OCI-M2 (cell line): ENCODE results near the gene CAVIN2.

Source experiments
- DNase-seq: peaks from one replicate; lab custom pipeline; 2025; ENCODE audit not compliant: unreplicated experiment; lab: John Stamatoyannopoulos, UW

The CAVIN2 gene, protein sequence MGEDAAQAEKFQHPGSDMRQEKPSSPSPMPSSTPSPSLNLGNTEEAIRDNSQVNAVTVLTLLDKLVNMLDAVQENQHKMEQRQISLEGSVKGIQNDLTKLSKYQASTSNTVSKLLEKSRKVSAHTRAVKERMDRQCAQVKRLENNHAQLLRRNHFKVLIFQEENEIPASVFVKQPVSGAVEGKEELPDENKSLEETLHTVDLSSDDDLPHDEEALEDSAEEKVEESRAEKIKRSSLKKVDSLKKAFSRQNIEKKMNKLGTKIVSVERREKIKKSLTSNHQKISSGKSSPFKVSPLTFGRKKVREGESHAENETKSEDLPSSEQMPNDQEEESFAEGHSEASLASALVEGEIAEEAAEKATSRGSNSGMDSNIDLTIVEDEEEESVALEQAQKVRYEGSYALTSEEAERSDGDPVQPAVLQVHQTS

DNA sequence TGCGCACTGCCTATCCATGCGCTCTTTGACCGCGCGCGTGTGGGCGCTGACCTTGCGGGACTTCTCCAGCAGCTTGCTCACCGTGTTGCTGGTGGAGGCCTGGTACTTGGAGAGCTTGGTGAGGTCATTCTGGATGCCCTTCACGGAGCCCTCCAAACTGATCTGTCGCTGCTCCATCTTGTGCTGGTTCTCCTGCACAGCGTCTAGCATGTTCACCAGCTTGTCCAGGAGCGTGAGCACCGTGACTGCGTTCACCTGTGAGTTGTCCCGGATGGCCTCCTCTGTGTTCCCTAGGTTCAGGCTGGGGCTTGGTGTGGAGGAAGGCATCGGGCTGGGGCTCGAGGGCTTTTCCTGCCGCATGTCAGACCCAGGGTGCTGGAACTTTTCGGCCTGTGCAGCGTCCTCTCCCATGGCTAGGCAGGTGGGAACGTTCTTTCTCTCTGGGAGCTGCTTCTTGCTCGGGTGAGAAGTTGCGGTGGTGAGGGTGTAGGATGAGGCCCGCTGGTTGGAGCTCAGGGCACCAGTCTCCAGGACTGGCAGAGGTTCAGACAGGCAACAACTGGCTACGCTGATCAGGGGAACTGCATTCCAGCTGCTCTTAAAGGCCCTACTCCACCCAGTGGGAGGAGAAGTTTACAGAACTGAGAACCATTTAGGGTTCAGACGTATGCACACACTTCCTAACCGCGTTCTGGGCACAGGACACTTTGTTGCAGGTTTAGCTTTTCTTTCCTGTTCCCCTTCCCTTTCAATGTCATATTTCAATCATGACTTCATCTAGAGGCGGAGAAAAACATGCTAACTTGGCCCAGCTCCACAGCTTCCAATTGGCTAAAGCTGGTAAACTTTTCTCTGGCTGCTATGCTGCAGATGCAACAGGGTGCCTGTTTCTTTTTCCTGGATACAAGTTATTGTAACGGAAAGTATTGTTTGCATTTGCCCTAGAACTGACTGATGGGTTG, at the start of gene CAVIN2:
Gene CAVIN2, minus strand, starts transcription at position 574 of the 962 bp plus-strand sequence. Its CDS starts 163 bp downstream, at position 411.
- DNase-seq, result no peak

DNA sequence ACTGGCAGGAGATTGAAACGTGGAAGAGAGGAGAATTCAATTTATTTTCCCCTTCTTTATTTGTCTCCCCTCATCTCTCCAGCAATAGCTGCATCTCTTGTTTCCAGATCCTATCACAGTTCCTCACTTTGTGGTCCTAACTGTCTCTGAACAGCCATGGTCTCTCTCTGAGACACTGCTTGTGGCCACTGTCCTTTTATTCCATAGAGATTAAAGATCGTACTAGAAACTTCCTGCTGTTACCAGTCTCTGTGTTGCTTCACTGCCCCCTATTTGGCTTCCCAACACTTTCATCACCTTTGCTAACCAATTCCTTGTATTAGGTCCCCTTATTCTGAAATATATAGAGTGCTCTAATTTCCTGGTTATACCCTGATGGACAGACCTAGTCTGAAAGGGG, 48.9 kb upstream of the CAVIN2 start:
- DNase-seq, result no peak

GRCh38 chr2:191895195-191895594, 48.3 kb upstream of the CAVIN2 start:
- DNase-seq, result no peak

DNA sequence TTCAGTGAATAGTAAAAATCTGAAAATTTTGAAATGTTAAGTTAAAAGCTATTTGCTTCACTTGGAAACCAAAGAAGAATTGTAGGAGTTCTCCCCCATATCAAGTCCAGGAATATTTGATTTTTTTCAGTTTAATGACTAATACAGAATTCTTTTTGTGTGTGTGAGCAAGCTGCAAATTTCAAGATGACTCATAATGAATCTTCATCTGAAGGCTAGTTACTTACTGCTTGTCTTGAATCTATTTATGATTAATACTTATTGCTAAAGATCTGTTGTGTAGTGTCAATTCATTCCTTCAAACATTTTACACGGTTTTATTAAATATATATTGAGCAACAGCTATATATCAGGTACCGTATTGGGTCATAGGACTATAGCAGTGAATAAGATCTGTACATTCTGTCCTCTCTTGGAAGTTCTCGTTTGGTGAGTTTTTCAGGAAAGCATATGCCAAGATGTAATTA, 47.8 kb upstream of the CAVIN2 start:
- DNase-seq, result no peak

DNA sequence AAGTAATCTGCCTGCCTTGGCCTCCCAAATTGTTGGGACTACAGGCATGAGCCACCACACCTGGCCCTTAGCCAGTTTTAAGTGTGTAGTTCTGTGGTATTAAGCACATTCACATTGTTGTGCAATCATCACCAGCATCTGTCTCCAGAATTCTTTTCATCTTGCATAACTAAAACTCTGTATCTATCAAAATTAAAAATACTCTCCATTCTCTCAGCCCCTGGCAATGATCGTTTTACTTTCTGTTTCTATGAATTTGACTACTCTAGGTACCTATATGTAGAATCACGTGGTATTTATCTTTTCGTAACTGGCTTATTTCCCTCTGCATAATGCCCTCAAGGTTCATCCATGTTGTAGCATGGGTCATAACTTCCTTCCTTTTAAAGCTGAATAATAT, 45.5 kb upstream of the CAVIN2 start:
- no peak for DNase-seq

DNA sequence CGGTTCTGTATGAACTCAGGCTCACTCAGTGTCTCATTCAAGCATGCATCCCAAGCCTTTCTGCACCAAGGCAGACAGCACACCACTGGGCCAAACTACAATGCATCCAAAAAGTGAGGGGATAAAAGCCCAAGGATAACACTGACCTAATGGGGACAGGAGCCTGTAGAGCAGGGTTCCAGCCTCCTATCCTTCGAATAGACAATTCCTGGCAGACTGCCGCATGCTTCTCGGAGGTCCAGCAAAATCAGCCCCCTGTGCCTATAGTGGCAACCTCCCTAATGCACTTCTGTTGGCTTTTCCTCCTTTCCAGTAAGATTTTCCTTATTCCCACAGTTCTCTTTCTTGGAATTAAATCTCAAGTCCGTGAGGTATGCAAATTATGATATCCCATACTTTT, 44.8 kb upstream of the CAVIN2 start:
- no peak for DNase-seq

- DNase-seq, result no peak
These were observed 43.0 kb upstream of the CAVIN2 start for GRCh38 chr2:191889931-191890330.

DNA sequence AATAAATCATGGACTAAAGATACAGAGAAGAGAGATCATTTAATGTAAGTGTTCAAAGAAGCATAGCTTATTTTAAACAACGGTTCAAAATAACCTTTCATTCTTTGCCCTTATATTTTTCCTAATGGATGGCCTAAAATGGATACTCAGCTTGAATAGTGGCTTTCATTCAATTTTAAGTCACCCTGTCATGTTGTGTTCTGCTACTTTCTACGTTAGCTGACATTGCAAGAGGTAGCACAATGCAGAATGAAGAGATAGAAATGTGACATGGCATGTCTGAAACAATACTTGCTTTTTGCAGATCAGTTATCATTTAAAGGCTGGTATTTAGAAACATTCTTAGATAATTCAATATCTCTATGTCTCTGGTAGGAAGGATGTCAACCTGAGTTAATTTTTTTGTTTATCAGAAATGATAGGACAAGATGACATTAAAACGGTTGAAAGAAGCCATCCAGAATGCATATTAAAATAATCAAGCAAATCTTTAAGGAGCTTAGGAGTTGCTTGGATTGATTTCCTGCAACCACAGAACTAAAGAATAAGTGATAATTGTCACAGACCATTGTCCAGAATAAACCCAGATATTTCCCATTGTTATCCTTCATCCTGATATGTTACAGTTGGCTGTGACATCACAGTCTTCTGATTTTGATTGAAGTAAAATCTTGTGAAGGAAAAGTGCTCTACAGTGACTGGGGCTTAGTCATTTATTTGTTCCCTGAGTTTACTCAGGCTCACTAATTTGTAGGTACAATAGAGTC, 41.7 kb upstream of the CAVIN2 start:
- DNase-seq, result no peak

DNA sequence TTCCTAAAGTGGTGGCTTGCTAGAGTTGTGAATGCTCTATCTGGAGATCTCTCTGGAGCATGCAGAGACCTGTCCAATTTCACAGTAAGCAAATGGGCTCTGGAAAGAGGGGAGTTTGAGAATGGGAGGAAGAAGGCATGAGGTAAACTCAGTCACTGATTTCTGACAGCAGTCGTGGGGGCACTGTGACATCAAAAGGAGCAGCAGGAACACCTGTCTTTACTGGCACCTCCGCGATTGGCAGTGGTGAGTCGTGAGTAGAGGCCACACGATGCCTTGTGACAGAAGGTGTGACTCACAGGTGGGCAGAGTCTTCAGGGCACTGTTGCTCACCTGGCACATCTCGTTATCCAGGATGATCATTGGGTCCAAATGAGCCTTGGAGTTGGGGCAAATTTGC, 38.8 kb upstream of the CAVIN2 start:
- no peak for DNase-seq

- DNase-seq, result no peak
These were observed 38.2 kb upstream of the CAVIN2 start for GRCh38 chr2:191885098-191885497.

DNA sequence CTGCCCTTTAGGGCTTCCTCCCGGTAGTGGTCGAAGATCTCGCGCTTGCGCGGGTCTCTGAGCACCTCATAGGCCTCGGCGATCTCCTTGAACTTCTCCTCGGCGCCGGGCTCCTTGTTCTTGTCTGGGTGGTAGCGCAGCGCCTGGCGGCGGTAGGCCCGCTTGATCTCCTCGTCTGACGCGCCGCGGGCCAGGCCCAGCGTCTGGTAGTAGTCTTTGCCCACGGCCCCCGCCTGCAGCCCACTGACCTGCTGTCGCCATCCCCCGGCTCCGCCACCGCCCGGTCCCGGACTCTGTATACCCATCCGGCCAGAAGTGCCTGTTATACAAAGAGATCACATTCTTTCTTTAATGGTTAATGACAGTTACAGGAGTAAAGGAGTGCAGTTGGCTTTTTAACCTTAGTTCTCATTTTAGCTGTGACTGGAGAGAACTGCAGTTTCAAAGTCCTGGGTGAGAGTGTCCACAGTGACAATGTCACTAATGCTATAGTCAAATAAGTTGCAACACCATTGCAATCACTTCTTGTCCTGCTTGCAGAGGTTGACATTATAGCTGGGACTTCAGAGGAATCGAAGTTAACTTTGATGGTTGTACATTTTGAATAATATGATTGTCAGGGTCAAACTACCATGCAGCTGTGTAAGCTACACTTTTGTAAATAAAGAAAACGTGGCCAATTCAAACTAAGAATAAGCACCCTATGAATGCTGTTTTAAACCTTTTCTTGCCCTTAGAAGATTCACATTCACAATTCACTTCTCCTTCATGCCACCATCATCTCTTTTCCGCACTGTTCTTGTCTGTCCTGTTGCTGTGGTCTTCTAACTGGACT, 35.3 kb upstream of the CAVIN2 start:
- no peak for DNase-seq

DNA sequence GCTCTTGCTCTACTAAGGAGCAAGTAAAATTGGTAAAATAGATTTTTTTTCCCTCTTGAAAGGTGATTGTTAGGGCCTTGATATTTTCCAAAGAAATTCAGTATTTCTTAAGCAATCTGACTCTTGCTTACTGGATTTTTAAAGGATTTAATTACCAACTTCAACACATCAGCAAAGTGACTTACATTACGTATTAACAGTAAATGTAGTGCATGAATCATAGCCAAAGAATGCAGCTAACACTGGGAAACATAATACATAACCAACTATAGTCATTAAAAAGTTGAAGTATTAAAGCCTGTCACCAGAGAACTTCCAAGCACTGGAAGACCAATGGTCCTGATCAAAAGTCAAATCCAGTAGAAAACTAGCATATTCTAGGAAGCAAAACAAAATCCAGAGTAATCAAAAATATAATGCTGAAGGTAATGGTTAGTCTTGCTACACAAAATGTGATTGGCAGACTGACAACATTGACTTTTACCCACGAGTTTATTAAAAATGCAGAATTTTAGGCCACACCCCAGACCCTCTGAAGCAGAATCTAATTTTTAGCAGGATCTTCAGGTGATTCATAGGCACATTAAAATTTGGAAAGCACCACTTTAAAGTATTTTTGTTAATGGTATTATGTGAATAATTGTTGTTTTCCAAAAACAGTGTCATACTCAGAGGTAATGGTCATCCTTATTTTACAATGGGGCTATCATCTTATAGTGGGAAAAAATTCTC, 31.8 kb upstream of the CAVIN2 start:
- DNase-seq, result no peak

DNA sequence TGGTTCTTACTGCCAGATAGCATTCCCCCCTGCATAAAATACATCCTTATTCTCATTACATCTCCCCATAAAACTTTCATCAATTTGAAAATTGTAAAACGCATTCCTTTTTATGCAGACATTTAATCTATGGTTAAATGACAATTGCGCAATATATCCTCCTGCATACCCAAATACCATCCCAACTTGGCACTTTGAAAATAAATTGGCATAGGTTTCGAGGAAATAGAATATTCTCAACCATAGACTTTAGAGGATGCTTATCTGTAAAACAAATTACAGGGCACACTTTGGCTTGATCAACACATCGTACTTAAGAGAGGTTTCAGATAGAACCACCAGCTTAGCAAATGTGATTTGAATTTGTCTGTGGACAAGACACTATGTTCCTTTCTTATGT, 31.0 kb upstream of the CAVIN2 start:
- DNase-seq, result no peak

DNA sequence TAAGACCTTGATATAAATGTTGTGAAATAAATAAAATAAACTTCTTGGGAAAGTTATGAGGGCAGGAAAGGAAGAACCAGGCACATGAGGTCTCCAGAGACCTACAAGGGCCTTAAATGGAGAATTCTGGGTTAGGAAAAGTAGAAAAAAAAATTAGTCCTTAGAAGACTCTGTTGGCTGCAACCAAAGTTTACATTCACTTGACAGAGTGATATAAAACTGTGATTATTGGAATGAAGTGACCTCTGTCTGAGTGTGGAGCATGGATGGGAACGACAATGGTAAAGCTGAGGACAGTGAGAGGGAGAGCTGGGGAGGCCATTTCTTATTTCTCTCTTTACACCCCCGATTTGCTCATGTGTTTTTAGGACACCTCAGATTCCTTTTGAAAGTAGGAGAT, 29.0 kb upstream of the CAVIN2 start:
- no peak for DNase-seq

DNA sequence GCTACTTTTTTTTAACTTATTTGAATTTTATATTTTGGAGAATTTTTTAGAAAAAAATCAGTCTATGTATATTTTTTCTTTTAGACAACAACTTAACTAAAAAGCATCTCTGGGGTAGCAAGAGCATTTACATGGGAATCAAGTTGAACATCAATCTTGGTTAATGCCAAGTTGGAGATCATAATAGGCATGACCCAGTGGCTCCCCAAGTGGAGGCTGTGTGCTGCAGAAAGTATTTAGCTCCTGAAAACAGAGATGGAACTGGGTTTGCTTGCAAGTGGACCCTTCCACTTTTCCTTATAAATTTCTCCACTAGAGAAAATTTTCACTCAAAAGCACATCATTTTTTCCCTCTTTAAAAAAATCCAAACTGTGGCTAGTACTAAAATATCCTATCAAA, 23.9 kb upstream of the CAVIN2 start:
- no peak for DNase-seq

DNA sequence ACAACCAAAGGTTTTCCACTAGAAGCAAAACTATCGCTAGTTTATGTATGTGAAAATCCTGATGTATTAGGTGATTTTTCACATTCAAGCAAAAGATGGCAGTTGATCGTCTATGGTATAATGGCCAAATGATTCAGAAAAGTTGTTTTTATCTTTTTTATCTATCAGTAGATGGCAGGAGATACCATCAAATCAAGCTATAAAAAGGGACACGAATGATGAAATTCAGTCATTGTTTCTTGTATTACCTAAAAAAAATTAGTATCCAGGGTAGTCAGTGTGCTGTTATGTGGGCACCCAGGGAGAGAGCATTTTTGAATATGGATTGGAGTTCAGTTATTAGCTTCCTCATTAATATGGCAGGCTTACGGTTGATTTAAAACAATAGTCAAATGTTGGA, 22.9 kb upstream of the CAVIN2 start:
- DNase-seq, result no peak

- DNase-seq, result no peak
These were observed 22.3 kb upstream of the CAVIN2 start for GRCh38 chr2:191869178-191869577.

GRCh38 chr2:191867507-191867847, 20.6 kb upstream of the CAVIN2 start:
- DNase-seq, result no peak

- no peak for DNase-seq
These were observed 20.0 kb upstream of the CAVIN2 start for GRCh38 chr2:191866675-191867506.
